Astrocyte (in vitro differentiated cells and primary cell): ENCODE results near the gene EOLA1.

Experiments
- CTCF ChIP-seq: IDR thresholded peaks from 2 replicates; pipeline ENCODE4 v1.5.1; 2011; ENCODE audit warnings: low read depth, mild to moderate bottlenecking, inconsistent platforms, low read length, moderate library complexity; ENCODE audit not compliant: insufficient read depth
- EZH2 ChIP-seq: IDR thresholded peaks from 2 replicates; pipeline ENCODE4 v1.6.1; 2012; ENCODE audit warnings: mild to moderate bottlenecking, low read length, inconsistent platforms; ENCODE audit not compliant: insufficient read depth

GRCh38 chrX:149494844-149495565, 45.8 kb upstream of the EOLA1 start:
- TF ChIP-seq CTCF, result no peak
- TF ChIP-seq EZH2, result no peak
